ENCODE results near the gene ASAH2B.

The ASAH2B gene

GRCh38 chr10:50798297-50798696, 58.6 kb downstream of the ASAH2B start:
- no peak for DNase-seq (ENCODE audit: low read depth, low spot score)

- DNase-seq (ENCODE audit: low read depth, low spot score), result no peak
Observed at GRCh38 chr10:50799595-50799994, 59.9 kb downstream of the ASAH2B start.

- DNase-seq (ENCODE audit: low read depth, low spot score), result no peak
Observed at GRCh38 chr10:50805981-50806622, 66.4 kb downstream of the ASAH2B start.

DNA sequence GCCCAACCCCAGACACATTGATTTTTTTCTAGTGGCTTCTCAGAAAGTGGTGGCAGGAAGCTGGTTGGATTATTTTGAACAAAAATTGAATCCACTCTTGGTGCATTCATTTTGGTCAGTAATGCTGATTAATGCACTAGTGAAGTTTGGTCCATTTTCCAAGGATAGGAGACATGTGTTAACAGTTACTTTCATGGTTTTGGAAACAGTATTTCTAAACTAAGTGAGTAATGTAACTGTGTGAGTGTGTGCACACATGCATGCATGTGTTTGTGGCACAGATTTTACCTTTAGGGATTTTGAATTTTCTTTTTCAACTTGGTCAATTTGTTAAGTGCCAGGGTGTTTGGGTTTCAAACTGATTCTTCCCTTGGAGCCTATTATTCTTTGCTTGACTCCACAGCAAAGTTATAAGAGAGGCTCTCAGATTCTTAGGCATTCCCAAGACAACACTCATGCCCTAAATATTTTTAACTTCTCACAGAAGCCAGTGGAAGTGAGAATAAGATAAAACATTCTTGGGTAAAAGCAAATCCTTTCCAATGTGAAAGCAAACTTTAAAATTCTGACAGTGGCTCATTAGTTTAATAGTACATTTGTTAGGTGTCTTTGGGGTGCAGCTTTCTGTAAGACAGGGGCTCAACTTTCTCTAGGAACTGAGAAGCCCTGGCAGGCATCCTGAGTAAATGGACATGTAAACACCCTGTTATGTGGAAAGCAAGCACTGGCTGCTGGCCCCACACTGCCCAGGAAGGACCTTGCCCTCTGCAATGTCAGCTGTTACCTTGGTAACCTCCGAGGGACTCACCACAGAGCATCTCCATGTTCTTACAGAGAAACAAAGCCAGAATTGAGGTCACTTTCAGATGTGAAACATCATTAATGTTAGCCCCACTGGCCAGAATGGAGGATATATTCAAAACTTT, 68.4 kb downstream of the ASAH2B start:
- DNase-seq (ENCODE audit: low read depth, low spot score), result no peak

Measured in ELF-1 (cell line).